ENCODE results near the gene CC2D1A.
"Not testable (repeated sequence)": the region's sequence is repeated elsewhere in the genome, so short reads cannot be mapped to it uniquely, and the experiment has no call there.

Gene CC2D1A

GRCh38 chr19:13963603-13964105, 57.7 kb downstream of the CC2D1A start:
- DNase-seq = no peak

- DNase-seq = no peak
Observed at GRCh38 chr19:13964776-13965175, 58.8 kb downstream of the CC2D1A start.

- no peak for DNase-seq
Observed at GRCh38 chr19:13965377-13965896, 59.4 kb downstream of the CC2D1A start.

GRCh38 chr19:13965926-13966683, 60.1 kb downstream of the CC2D1A start:
- no peak for DNase-seq

- no peak for DNase-seq
Observed at GRCh38 chr19:13966684-13967128, 60.7 kb downstream of the CC2D1A start.

GRCh38 chr19:13967206-13967605, 61.2 kb downstream of the CC2D1A start:
- DNase-seq = not testable (repeated sequence)

GRCh38 chr19:13968383-13968935, 62.5 kb downstream of the CC2D1A start:
- no peak for DNase-seq

- no peak for DNase-seq
Observed at GRCh38 chr19:13968999-13969398, 63.0 kb downstream of the CC2D1A start.

- no peak for DNase-seq
Observed at GRCh38 chr19:13969897-13970296, 63.9 kb downstream of the CC2D1A start.

- DNase-seq = not testable (repeated sequence)
Observed at GRCh38 chr19:13971868-13972267, 65.9 kb downstream of the CC2D1A start.

GRCh38 chr19:13972368-13973155, 66.6 kb downstream of the CC2D1A start:
- no peak for DNase-seq

- not testable (repeated sequence) for DNase-seq
Observed at GRCh38 chr19:13973479-13973878, 67.5 kb downstream of the CC2D1A start.

- DNase-seq = peak; percentile 13 to 40
Observed at GRCh38 chr19:13974073-13974472, 68.1 kb downstream of the CC2D1A start.

- DNase-seq = no peak
Observed at GRCh38 chr19:13975870-13976269, 69.9 kb downstream of the CC2D1A start.

- no peak for DNase-seq
Observed at GRCh38 chr19:13976446-13976845, 70.4 kb downstream of the CC2D1A start.

GRCh38 chr19:13977803-13978202, 71.8 kb downstream of the CC2D1A start:
- no peak for DNase-seq

- DNase-seq = no peak
Observed at GRCh38 chr19:13978351-13979243, 72.6 kb downstream of the CC2D1A start.

- no peak for DNase-seq
Observed at GRCh38 chr19:13979244-13979615, 73.2 kb downstream of the CC2D1A start.

- DNase-seq = no peak
Observed at GRCh38 chr19:13979686-13980085, 73.7 kb downstream of the CC2D1A start.

- no peak for DNase-seq
Observed at GRCh38 chr19:13980340-13980739, 74.3 kb downstream of the CC2D1A start.

Data from NCI-H2081 (cell line).